ENCODE measurements around the gene CNGB1.

The CNGB1 gene

DNA sequence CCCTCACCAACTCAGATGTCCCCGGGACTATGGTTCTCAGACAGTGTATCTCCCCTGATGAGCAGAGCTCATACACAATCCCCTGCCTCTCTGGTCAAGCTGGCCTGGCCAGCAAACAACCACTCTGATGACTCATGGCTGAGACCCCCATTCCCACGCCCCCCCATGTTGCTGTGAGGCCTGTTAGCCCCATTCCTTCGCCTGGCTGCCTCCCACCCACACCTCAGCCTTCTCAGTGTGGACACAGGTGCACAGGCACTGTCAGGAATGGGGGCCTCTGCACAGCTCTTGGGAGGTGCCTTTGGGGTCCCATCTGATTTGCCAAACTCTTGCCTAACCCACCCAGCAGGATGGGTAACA, 80.2 kb downstream of the CNGB1 start:
- peaks cover 7 to 19% of the 10 kb centered on the region in 2 donors for H3K4me1 ChIP-seq (ENCODE audit: control insufficient read depth in 1 of 2, insufficient read depth in 2 of 2, low read length in 2 of 2)
- no peak overlapping the region for H3K4me3 ChIP-seq (ENCODE audit: low read depth in 1 of 2, low read length in 2 of 2)
- H3K9ac ChIP-seq (ENCODE audit: low read depth in 1 of 2, low read length in 2 of 2) = no peak overlapping the region
- peaks cover 14 to 19% of the 10 kb centered on the region in 2 donors for H3K27me3 ChIP-seq (ENCODE audit: control insufficient read depth in 1 of 2, insufficient read depth in 2 of 2, low read length in 2 of 2)
- no peaks in the 10 kb centered on the region for H3K36me3 ChIP-seq (ENCODE audit: control insufficient read depth in 1 of 2, insufficient read depth in 2 of 2, low read length in 2 of 2)
- H3K27ac ChIP-seq (ENCODE audit: low read depth, low read length) = no peak overlapping the region
- H3K9me3 ChIP-seq (ENCODE audit: control insufficient read depth in 1 of 2, low read length in 2 of 2) = no peaks in the 10 kb centered on the region

DNA sequence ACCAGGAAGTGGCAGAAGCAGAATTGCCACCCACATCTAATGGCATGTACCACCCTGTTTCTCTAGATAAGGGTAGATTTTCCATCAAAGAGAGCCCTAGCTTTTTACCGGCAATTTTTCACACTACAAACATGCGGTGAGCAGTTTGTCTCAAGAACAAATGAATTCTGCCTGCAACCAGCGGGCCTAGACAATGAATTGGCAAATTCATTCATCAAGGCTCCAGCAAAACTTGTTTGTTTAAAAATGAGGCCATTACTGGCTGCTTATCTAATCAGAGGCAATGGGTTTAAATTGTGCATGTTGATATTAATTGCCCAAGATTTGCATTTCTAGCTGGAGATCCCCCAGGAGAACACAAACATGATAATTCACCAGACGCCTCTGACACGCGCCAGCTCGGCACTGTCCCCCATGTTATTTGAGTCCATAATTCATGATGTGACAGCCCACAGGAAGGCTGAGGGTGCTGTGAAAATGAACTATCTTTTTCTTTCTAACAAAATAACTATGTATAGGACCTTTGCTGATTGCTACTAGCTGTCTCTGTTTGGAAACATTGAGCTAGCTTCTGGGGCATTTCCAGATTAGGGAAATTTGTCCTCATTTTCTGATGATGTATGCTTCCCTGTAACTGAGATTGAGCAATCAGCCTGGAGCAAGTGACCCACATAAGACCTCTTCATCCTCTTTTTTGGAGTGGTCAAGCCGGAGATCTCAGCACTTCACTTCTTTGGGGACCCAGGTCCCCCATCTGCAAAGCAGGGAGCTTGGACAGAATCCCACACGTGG, 80.8 kb downstream of the CNGB1 start:
- H3K4me3 ChIP-seq (ENCODE audit: low read depth in 1 of 2, low read length in 2 of 2) = no peak overlapping the region
- H3K27me3 ChIP-seq (ENCODE audit: control insufficient read depth in 1 of 2, insufficient read depth in 2 of 2, low read length in 2 of 2) = peaks cover 14 to 21% of the 10 kb centered on the region in 2 donors
- no peak overlapping the region for H3K9ac ChIP-seq (ENCODE audit: low read depth in 1 of 2, low read length in 2 of 2)
- no peak overlapping the region for H3K27ac ChIP-seq (ENCODE audit: low read depth, low read length)
- peaks cover 7 to 19% of the 10 kb centered on the region in 2 donors for H3K4me1 ChIP-seq (ENCODE audit: control insufficient read depth in 1 of 2, insufficient read depth in 2 of 2, low read length in 2 of 2)
- no peaks in the 10 kb centered on the region for H3K9me3 ChIP-seq (ENCODE audit: control insufficient read depth in 1 of 2, low read length in 2 of 2)
- H3K36me3 ChIP-seq (ENCODE audit: control insufficient read depth in 1 of 2, insufficient read depth in 2 of 2, low read length in 2 of 2) = no peaks in the 10 kb centered on the region

DNA sequence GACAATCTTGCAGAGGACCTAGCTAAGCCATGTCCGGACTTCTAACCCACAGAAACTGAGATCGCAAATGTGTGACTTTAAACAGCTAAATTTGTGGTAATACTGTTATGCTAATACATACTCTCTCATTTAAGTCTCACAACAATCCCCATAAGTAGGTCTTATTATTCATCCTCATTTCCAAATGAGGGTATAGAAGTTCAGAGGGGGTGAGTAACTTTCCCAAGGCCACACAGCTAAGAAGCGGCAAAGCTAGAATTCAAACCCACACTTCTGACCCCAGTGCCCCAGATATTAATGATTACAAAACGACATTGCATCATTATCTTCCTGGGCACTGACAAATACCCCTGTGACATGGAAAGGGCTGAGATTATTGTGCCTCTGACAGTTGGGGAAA, 81.4 kb downstream of the CNGB1 start:
- H3K4me1 ChIP-seq (ENCODE audit: control insufficient read depth in 1 of 2, insufficient read depth in 2 of 2, low read length in 2 of 2) = peaks cover 7 to 19% of the 10 kb centered on the region in 2 donors
- no peaks in the 10 kb centered on the region for H3K36me3 ChIP-seq (ENCODE audit: control insufficient read depth in 1 of 2, insufficient read depth in 2 of 2, low read length in 2 of 2)
- H3K27ac ChIP-seq (ENCODE audit: low read depth, low read length) = no peak overlapping the region
- H3K27me3 ChIP-seq (ENCODE audit: control insufficient read depth in 1 of 2, insufficient read depth in 2 of 2, low read length in 2 of 2) = peaks cover 21 to 26% of the 10 kb centered on the region in 2 donors
- no peak overlapping the region for H3K4me3 ChIP-seq (ENCODE audit: low read depth in 1 of 2, low read length in 2 of 2)
- no peaks in the 10 kb centered on the region for H3K9me3 ChIP-seq (ENCODE audit: control insufficient read depth in 1 of 2, low read length in 2 of 2)
- no peak overlapping the region for H3K9ac ChIP-seq (ENCODE audit: low read depth in 1 of 2, low read length in 2 of 2)

DNA sequence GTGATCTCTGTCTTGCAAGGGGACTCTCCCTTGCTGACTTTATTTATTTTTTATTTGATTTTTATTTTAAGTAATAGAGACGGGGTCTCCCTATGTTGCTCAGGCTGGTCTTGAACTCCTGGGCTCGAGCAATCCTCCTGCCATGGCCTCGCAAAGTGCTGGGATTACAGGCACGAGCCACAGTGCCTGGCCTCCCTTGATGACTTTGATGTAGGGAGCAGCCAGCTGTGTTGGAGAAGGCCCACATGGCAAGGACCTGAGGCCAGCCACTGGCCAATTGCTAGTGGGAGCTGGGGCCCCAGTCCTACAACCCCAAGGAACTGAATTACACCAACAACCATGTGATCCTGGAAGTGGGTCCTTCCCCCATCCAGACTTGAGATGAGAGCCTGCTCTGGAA, 81.8 kb downstream of the CNGB1 start:
- H3K36me3 ChIP-seq (ENCODE audit: control insufficient read depth in 1 of 2, insufficient read depth in 2 of 2, low read length in 2 of 2) = no peaks in the 10 kb centered on the region
- H3K27me3 ChIP-seq (ENCODE audit: control insufficient read depth in 1 of 2, insufficient read depth in 2 of 2, low read length in 2 of 2) = peaks cover 24 to 29% of the 10 kb centered on the region in 2 donors
- peaks cover 7 to 16% of the 10 kb centered on the region in 2 donors for H3K4me1 ChIP-seq (ENCODE audit: control insufficient read depth in 1 of 2, insufficient read depth in 2 of 2, low read length in 2 of 2)
- H3K4me3 ChIP-seq (ENCODE audit: low read depth in 1 of 2, low read length in 2 of 2) = no peak overlapping the region
- H3K27ac ChIP-seq (ENCODE audit: low read depth, low read length) = no peak overlapping the region
- H3K9me3 ChIP-seq (ENCODE audit: control insufficient read depth in 1 of 2, low read length in 2 of 2) = no peaks in the 10 kb centered on the region
- no peak overlapping the region for H3K9ac ChIP-seq (ENCODE audit: low read depth in 1 of 2, low read length in 2 of 2)

- H3K9me3 ChIP-seq (ENCODE audit: control insufficient read depth in 1 of 2, low read length in 2 of 2) = no peaks in the 10 kb centered on the region
- H3K27me3 ChIP-seq (ENCODE audit: control insufficient read depth in 1 of 2, insufficient read depth in 2 of 2, low read length in 2 of 2) = peaks cover 31 to 35% of the 10 kb centered on the region in 2 donors
- H3K27ac ChIP-seq (ENCODE audit: low read depth, low read length) = no peak overlapping the region
- H3K9ac ChIP-seq (ENCODE audit: low read depth in 1 of 2, low read length in 2 of 2) = no peak overlapping the region
- no peaks in the 10 kb centered on the region for H3K36me3 ChIP-seq (ENCODE audit: control insufficient read depth in 1 of 2, insufficient read depth in 2 of 2, low read length in 2 of 2)
- H3K4me3 ChIP-seq (ENCODE audit: low read depth in 1 of 2, low read length in 2 of 2) = no peak overlapping the region
- peaks cover 8 to 11% of the 10 kb centered on the region in 2 donors for H3K4me1 ChIP-seq (ENCODE audit: control insufficient read depth in 1 of 2, insufficient read depth in 2 of 2, low read length in 2 of 2)
Measured at GRCh38 chr16:57888128-57888527, 82.8 kb downstream of the CNGB1 start.

DNA sequence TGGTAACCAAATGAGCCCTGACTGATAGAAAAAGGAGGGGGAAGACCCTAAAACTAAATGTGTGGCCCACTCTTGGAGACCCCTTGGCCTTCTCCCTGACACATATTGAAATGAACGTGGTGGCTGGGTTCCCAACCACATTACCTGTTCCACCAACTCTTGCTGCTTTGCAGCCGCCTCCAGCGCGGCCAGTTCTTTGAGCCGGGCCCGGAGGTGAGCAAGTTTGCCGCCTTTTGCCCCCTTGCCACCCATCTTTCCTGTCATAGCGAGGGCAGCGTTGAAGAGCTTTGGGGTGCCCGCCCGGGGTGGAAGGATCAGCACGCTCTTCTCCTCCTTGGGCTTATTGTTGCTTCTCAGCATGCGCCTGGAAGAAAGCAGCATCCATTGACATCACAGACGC, 83.2 kb downstream of the CNGB1 start:
- peaks cover 35 to 39% of the 10 kb centered on the region in 2 donors for H3K27me3 ChIP-seq (ENCODE audit: control insufficient read depth in 1 of 2, insufficient read depth in 2 of 2, low read length in 2 of 2)

GRCh38 chr16:57886427-57886826, 84.5 kb downstream of the CNGB1 start:
- Histone ChIP-seq H3K9ac (ENCODE audit: low read depth in 1 of 2, low read length in 2 of 2) (no peak overlapping the region), H3K36me3 (ENCODE audit: control insufficient read depth in 1 of 2, insufficient read depth in 2 of 2, low read length in 2 of 2) (no peaks in the 10 kb centered on the region), H3K27me3 (ENCODE audit: control insufficient read depth in 1 of 2, insufficient read depth in 2 of 2, low read length in 2 of 2) (peaks cover 39 to 40% of the 10 kb centered on the region in 2 donors), H3K4me3 (ENCODE audit: low read depth in 1 of 2, low read length in 2 of 2) (no peak overlapping the region), H3K27ac (ENCODE audit: low read depth, low read length) (no peak overlapping the region), H3K4me1 (ENCODE audit: control insufficient read depth in 1 of 2, insufficient read depth in 2 of 2, low read length in 2 of 2) (peaks cover 4 to 11% of the 10 kb centered on the region in 2 donors), H3K9me3 (ENCODE audit: control insufficient read depth in 1 of 2, low read length in 2 of 2) (no peaks in the 10 kb centered on the region)

More for the DNA sequence above, 83.2 kb downstream of the CNGB1 start:
- Histone ChIP-seq H3K9me3 (ENCODE audit: control insufficient read depth in 1 of 2, low read length in 2 of 2) (no peaks in the 10 kb centered on the region), H3K36me3 (ENCODE audit: control insufficient read depth in 1 of 2, insufficient read depth in 2 of 2, low read length in 2 of 2) (no peaks in the 10 kb centered on the region), H3K4me3 (ENCODE audit: low read depth in 1 of 2, low read length in 2 of 2) (no peak overlapping the region), H3K9ac (ENCODE audit: low read depth in 1 of 2, low read length in 2 of 2) (no peak overlapping the region), H3K27ac (ENCODE audit: low read depth, low read length) (no peak overlapping the region), H3K4me1 (ENCODE audit: control insufficient read depth in 1 of 2, insufficient read depth in 2 of 2, low read length in 2 of 2) (peaks cover 7 to 11% of the 10 kb centered on the region in 2 donors)

- no peak overlapping the region for H3K9ac ChIP-seq (ENCODE audit: low read depth in 1 of 2, low read length in 2 of 2)
- H3K9me3 ChIP-seq (ENCODE audit: control insufficient read depth in 1 of 2, low read length in 2 of 2) = no peaks in the 10 kb centered on the region
- H3K27me3 ChIP-seq (ENCODE audit: control insufficient read depth in 1 of 2, insufficient read depth in 2 of 2, low read length in 2 of 2) = peaks cover 36 to 39% of the 10 kb centered on the region in 2 donors
- H3K4me1 ChIP-seq (ENCODE audit: control insufficient read depth in 1 of 2, insufficient read depth in 2 of 2, low read length in 2 of 2) = peaks cover 2 to 4% of the 10 kb centered on the region in 2 donors
- no peak overlapping the region for H3K4me3 ChIP-seq (ENCODE audit: low read depth in 1 of 2, low read length in 2 of 2)
- H3K27ac ChIP-seq (ENCODE audit: low read depth, low read length) = no peak overlapping the region
- no peaks in the 10 kb centered on the region for H3K36me3 ChIP-seq (ENCODE audit: control insufficient read depth in 1 of 2, insufficient read depth in 2 of 2, low read length in 2 of 2)
Measured at GRCh38 chr16:57884655-57885133, 86.2 kb downstream of the CNGB1 start.

DNA sequence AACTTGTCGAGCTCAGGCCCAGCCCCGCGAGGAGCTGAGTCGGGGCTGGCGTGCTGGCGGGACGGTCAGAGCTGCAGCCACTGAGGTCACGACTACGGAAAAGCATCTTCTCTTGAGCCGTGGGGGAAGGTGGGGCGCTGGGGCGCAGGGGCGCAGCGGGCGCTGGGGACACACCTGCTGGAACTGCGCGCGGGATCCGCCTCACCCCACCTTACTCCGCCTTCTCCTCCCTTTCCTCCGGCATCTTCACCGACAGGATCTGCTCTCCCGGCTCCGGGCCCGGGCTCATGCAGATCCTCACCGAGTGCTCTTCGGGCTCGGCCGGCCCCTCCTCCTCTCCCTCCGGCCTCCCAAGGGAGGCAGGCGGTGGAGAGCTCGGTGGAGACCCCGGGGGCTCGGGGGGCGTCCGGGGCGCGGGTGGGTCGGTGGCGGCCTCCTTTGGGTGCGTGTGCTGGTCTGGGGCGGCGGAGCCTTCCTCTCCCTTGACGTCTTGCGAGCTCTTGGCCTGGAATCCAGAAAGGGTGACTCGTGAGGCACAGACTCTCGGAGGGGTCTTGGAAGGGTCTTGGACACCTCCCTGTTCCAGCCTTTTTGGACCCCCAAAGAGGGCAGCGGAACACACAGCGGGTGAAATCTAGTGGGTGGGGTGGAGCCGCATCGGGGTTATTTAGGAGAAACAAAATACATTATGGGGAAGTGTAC, 86.8 kb downstream of the CNGB1 start:
- Histone ChIP-seq H3K4me3 (ENCODE audit: low read depth in 1 of 2, low read length in 2 of 2) (no peak overlapping the region), H3K4me1 (ENCODE audit: control insufficient read depth in 1 of 2, insufficient read depth in 2 of 2, low read length in 2 of 2) (peaks cover 0 to 4% of the 10 kb centered on the region in 2 donors), H3K36me3 (ENCODE audit: control insufficient read depth in 1 of 2, insufficient read depth in 2 of 2, low read length in 2 of 2) (no peaks in the 10 kb centered on the region), H3K27me3 (ENCODE audit: control insufficient read depth in 1 of 2, insufficient read depth in 2 of 2, low read length in 2 of 2) (peaks cover 33 to 34% of the 10 kb centered on the region in 2 donors), H3K9me3 (ENCODE audit: control insufficient read depth in 1 of 2, low read length in 2 of 2) (no peaks in the 10 kb centered on the region), H3K27ac (ENCODE audit: low read depth, low read length) (no peak overlapping the region), H3K9ac (ENCODE audit: low read depth in 1 of 2, low read length in 2 of 2) (no peak overlapping the region)

DNA sequence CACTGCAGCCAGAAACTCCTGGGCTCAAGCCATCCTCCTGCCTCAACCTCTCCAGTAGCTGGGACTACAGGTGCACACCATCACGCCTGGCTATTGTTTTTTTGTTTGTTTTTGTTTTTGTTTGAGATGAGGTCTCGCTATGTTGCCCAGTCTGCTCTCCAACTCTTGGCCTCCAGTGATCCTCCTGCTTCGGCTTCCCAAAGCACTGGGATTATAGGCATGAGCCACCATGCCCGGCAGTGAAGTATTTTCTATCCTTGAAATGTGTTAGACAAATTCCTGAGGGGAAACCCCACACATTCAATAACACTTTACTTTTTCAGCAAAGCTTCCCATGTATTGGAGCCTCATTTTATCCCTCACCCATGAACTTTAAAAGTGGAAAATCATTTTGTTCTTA, 87.4 kb downstream of the CNGB1 start:
- H3K4me3 ChIP-seq (ENCODE audit: low read depth in 1 of 2, low read length in 2 of 2) = no peak overlapping the region
- no peak overlapping the region for H3K9ac ChIP-seq (ENCODE audit: low read depth in 1 of 2, low read length in 2 of 2)
- H3K27me3 ChIP-seq (ENCODE audit: control insufficient read depth in 1 of 2, insufficient read depth in 2 of 2, low read length in 2 of 2) = peaks cover 33 to 34% of the 10 kb centered on the region in 2 donors

More for the DNA sequence above, 87.4 kb downstream of the CNGB1 start:
- H3K4me1 ChIP-seq (ENCODE audit: control insufficient read depth in 1 of 2, insufficient read depth in 2 of 2, low read length in 2 of 2) = peaks cover 0 to 4% of the 10 kb centered on the region in 2 donors
- no peaks in the 10 kb centered on the region for H3K36me3 ChIP-seq (ENCODE audit: control insufficient read depth in 1 of 2, insufficient read depth in 2 of 2, low read length in 2 of 2)
- no peak overlapping the region for H3K27ac ChIP-seq (ENCODE audit: low read depth, low read length)
- no peaks in the 10 kb centered on the region for H3K9me3 ChIP-seq (ENCODE audit: control insufficient read depth in 1 of 2, low read length in 2 of 2)
